GM18870 (cell line): Measurements from ENCODE around the gene PFN4.
"Not testable (repeated sequence)": the region's sequence is repeated elsewhere in the genome, so short reads cannot be mapped to it uniquely, and the experiment has no call there.

Experiments
- ATAC-seq: cut with Tn5 transposase; IDR thresholded peaks from one replicate; pipeline ENCODE4 v1.9.1; 2021; ENCODE audit warnings: moderate library complexity; ENCODE audit not compliant: unreplicated experiment

Gene PFN4

GRCh38 chr2:24123195-24123921 lies at the start of gene PFN4, which contains the start of gene FAM228B:
Gene PFN4 (minus strand): TSS chr2:24123334. CDS start chr2:24122535, 799 bp downstream.
Gene FAM228B (plus strand): TSS chr2:24123469. CDS start chr2:24124362, 893 bp downstream.
- peak; percentile 80 for ATAC-seq

- no peak for ATAC-seq
These were observed 45.9 kb upstream of the PFN4 start for GRCh38 chr2:24169023-24169422.

- no peak for ATAC-seq
These were observed 41.4 kb upstream of the PFN4 start for GRCh38 chr2:24164416-24164973.

- no peak for ATAC-seq
These were observed 40.5 kb upstream of the PFN4 start for GRCh38 chr2:24163601-24164000.

- no peak for ATAC-seq
These were observed 40.1 kb upstream of the PFN4 start for GRCh38 chr2:24163186-24163585.

- ATAC-seq, result no peak
These were observed 39.4 kb upstream of the PFN4 start for GRCh38 chr2:24162494-24162893.

- no peak for ATAC-seq
These were observed 37.6 kb upstream of the PFN4 start for GRCh38 chr2:24160761-24161160.

- ATAC-seq, result no peak
These were observed 36.6 kb upstream of the PFN4 start for GRCh38 chr2:24159708-24160107.

- no peak for ATAC-seq
These were observed 35.0 kb upstream of the PFN4 start for GRCh38 chr2:24158131-24158530.

GRCh38 chr2:24153478-24153877 lies 30.3 kb upstream of the PFN4 start:
- no peak for ATAC-seq

GRCh38 chr2:24152413-24153197 lies 29.5 kb upstream of the PFN4 start:
- no peak for ATAC-seq

- ATAC-seq, result no peak
These were observed 24.2 kb upstream of the PFN4 start for GRCh38 chr2:24147364-24147763.

GRCh38 chr2:24140305-24140704 lies 17.2 kb upstream of the PFN4 start:
- not testable (repeated sequence) for ATAC-seq

- no peak for ATAC-seq
These were observed 9.4 kb upstream of the PFN4 start for GRCh38 chr2:24132543-24132942.

GRCh38 chr2:24125956-24126355 lies 2.8 kb upstream of the PFN4 start:
- no peak for ATAC-seq

- ATAC-seq, result peak; percentile 7
These were observed 917 bp upstream of the PFN4 start for GRCh38 chr2:24123922-24124580.

- ATAC-seq, result no peak
These were observed 554 bp downstream of the PFN4 start for GRCh38 chr2:24122366-24123194.

- no peak for ATAC-seq
These were observed 1.7 kb downstream of the PFN4 start for GRCh38 chr2:24121469-24121868.

- ATAC-seq, result no peak
These were observed 2.1 kb downstream of the PFN4 start for GRCh38 chr2:24121066-24121465.

GRCh38 chr2:24117902-24118301 lies 5.2 kb downstream of the PFN4 start:
- no peak for ATAC-seq
